ENCODE measurements around the gene MAST4. TPM values are rescaled to one million over a fixed set of nuclear protein-coding genes. Genes with fewer than 3 reads are reported as not detected.

The MAST4 gene
- total and polyA plus RNA-seq, 2 of the 8 experiments (the other 6 are each of a cell fraction or from before 2014, with no cell fraction given) = 1.5 to 2.6 TPM

- TF ChIP-seq E2F6 (IDR thresholded peaks at IDR 0.05) (no peak), JUND (IDR thresholded peaks at IDR 0.05; ENCODE audit: low read length) (no peak), BCL11A (IDR thresholded peaks at IDR 0.05; ENCODE audit: low read depth in 2 of 2, low read length in 2 of 2) (no peak), CHD1 (IDR thresholded peaks at IDR 0.05; ENCODE audit: low read depth, low read length) (no peak)
Measured at GRCh38 chr5:66818304-66818934, 222.2 kb downstream of the MAST4 start (continued).

All from H1 (cell line).